Calu3 (cell line): ENCODE measurements around the gene SEC24C. TPM values are rescaled to one million over a fixed set of nuclear protein-coding genes. Genes with fewer than 3 reads are reported as not detected.

Experiments
- BruUV-seq: library from RNA; stranded (reverse); fragments of 400-500 nt; replicated peaks from 2 replicates; lab custom pipeline; 2021; lab: Mats Ljungman, UMichigan
- CTCF ChIA-PET: fragments of 300-600 bp; sonication (Branson Sonifier 250); formaldehyde crosslinking; loops from one replicate; lab custom pipeline; 2022; ENCODE audit warnings: antibody characterized with exemption; lab: Charles Lee
- DNase-seq: peaks from one replicate; pipeline ENCODE4 v3.0.0; 2022
- H3K27ac Mint-ChIP-seq: one replicate; pipeline ENCODE4 v1.8.0; 2022; ENCODE audit warnings: mixed read lengths; ENCODE audit not compliant: unreplicated experiment
- H3K27me3 Mint-ChIP-seq: one replicate; pipeline ENCODE4 v1.8.0; 2022; ENCODE audit warnings: mixed read lengths; ENCODE audit not compliant: unreplicated experiment
- H3K36me3 Mint-ChIP-seq: one replicate; pipeline ENCODE4 v1.8.0; 2022; ENCODE audit warnings: mild to moderate bottlenecking, moderate library complexity, mixed read lengths; ENCODE audit not compliant: insufficient read depth, unreplicated experiment
- H3K4me1 Mint-ChIP-seq: one replicate; pipeline ENCODE4 v1.8.0; 2022; ENCODE audit warnings: mild to moderate bottlenecking, low read depth, mixed read lengths; ENCODE audit not compliant: unreplicated experiment
- H3K4me3 Mint-ChIP-seq: one replicate; pipeline ENCODE4 v1.8.0; 2022; ENCODE audit warnings: mild to moderate bottlenecking, low read depth, moderate library complexity, mixed read lengths; ENCODE audit not compliant: unreplicated experiment
- H3K9me3 Mint-ChIP-seq: one replicate; pipeline ENCODE4 v1.8.0; 2022; ENCODE audit warnings: low read depth, mixed read lengths; ENCODE audit not compliant: unreplicated experiment
- CTCF ChIP-seq: fragments of 200-600 bp; IDR thresholded peaks from one replicate; pipeline ENCODE4 v1.8.0; 2022; ENCODE audit warnings: antibody characterized with exemption; ENCODE audit not compliant: unreplicated experiment
- intact Hi-C: fragments of 100-400 bp; cut with micrococcal nuclease; formaldehyde crosslinking; loops from one replicate; pipeline ENCODE4 v1.10.0; 2022; ENCODE audit not compliant: unreplicated experiment
- total RNA-seq: library from RNA; stranded (reverse); gene quantifications from 2 replicates; pipeline ENCODE4 v1.2.3, GENCODE V29; 2022

Gene SEC24C
- total RNA-seq, 1 experiment from 2014 or later, result 91.7 TPM

GRCh38 chr10:73819513-73820093 lies 75.4 kb downstream of the SEC24C start:
- H3K27ac Mint-ChIP-seq, result no peak overlapping the region
- no peaks in the 10 kb centered on the region for H3K9me3 Mint-ChIP-seq
- H3K27me3 Mint-ChIP-seq, result no peaks in the 10 kb centered on the region
- no peaks in the 10 kb centered on the region for H3K4me1 Mint-ChIP-seq
- TF ChIP-seq CTCF, result no peak
- intact Hi-C loops, result no loop called here
- peaks cover 38% of the 10 kb centered on the region for H3K36me3 Mint-ChIP-seq
- no TSS peak for BruUV-seq
- CTCF ChIA-PET, result no interaction called here
- peak; percentile 48 for DNase-seq
- no peak overlapping the region for H3K4me3 Mint-ChIP-seq

Other genes with a start within 250 kb of the SEC24C start
- gene PPP3CB, start 248.3 kb upstream of the SEC24C start, total RNA-seq, result 26.4 and 27.5 TPM in 2 replicates
- gene USP54, start 153.0 kb upstream of the SEC24C start, total RNA-seq, result 39.4 and 48.1 TPM in 2 replicates
- not detected in 2 replicates for gene MYOZ1, start 102.9 kb upstream of the SEC24C start, total RNA-seq
- 0.34 TPM in 1 of 2 replicates, not detected in the other for gene SYNPO2L, start 88.3 kb upstream of the SEC24C start, total RNA-seq
- gene AGAP5, start 46.3 kb upstream of the SEC24C start, total RNA-seq, result 12.1 and 13.4 TPM in 2 replicates
- gene CHCHD1, start 37.7 kb downstream of the SEC24C start, total RNA-seq, result 39.2 and 44.1 TPM in 2 replicates
- gene ZSWIM8, start 41.2 kb downstream of the SEC24C start, total RNA-seq, result 59.9 and 69.9 TPM in 2 replicates
- 24.8 and 26.7 TPM in 2 replicates for gene NDST2, start 67.2 kb downstream of the SEC24C start, total RNA-seq
- 58.1 and 58.9 TPM in 2 replicates for gene CAMK2G, start 130.2 kb downstream of the SEC24C start, total RNA-seq
- gene PLAU, start 166.8 kb downstream of the SEC24C start, total RNA-seq, result 655 and 706 TPM in 2 replicates